Left lung (tissue), 10 donors: ENCODE data around the gene TAF8. TPM values are rescaled to one million over a fixed set of nuclear protein-coding genes. Genes with fewer than 3 reads are reported as not detected.

Experiments used
- ATAC-seq: fragments of 200-7000 bp; cut with Tn5 transposase; one replicate; pipeline ENCODE4 v1.9.1; 2020; ENCODE audit warnings: moderate library complexity
- DNase-seq, 4 donors: peaks; one replicate each; pipeline ENCODE4 v3.0.0-alpha.2; 2013 to 2020
- H3K27ac ChIP-seq, 2 donors: fragments of 200-600 bp; sonication (generic) in 1 of 2; one replicate each; pipeline versions ENCODE4 v1.5.0 to v1.8.0; 2020 to 2021
- H3K27me3 ChIP-seq, 2 donors: fragments of 200-600 bp; sonication (generic) in 1 of 2; one replicate each; pipeline versions ENCODE4 v1.5.0 to v1.8.0; 2020 to 2021
- H3K36me3 ChIP-seq, 2 donors: fragments of 200-600 bp; sonication (generic) in 1 of 2; one replicate each; pipeline versions ENCODE4 v1.5.0 to v1.8.0; 2020 to 2021
- H3K4me1 ChIP-seq, 2 donors: fragments of 200-600 bp; one replicate each; pipeline ENCODE4 v1.8.0; 2021
- H3K4me3 ChIP-seq, 2 donors: fragments of 200-600 bp; sonication (generic) in 1 of 2; one replicate each; pipeline versions ENCODE4 v1.5.0 to v1.8.0; 2020 to 2021; ENCODE audit warnings: mild to moderate bottlenecking in 1 of 2
- H3K9me3 ChIP-seq, 2 donors: fragments of 200-600 bp; sonication (generic) in 1 of 2; one replicate each; pipeline versions ENCODE4 v1.5.0 to v1.8.0; 2020 to 2021
- intact Hi-C, 2 donors: fragments of 100-400 bp; cut with DNase I; formaldehyde crosslinking; loops; one replicate each; pipeline versions ENCODE4 v1.11.2 to v1.14.2; 2022
- polyA plus RNA-seq, 6 donors: library from polyadenylated mRNA; unstranded; fragments of 120-200 nt; gene quantifications; one replicate each; pipeline ENCODE4 v1.2.1, GENCODE V29; 2013; ENCODE audit not compliant: insufficient read length in 6 of 6
- total RNA-seq, 2 donors: library from RNA; stranded (reverse); fragmentation: NEBNext Ultra II Directional; extraction: Animal tissue kit (Norgen Biotek cat#: 25700); gene quantifications; one replicate each; pipeline ENCODE4 v1.2.1, GENCODE V29; 2021
- TF ChIP-seq, protein P1 (sequence below), 2 donors: fragments of 200-600 bp; sonication (generic) in 1 of 2; IDR thresholded peaks; one replicate each; pipeline versions ENCODE4 v1.5.0 to v1.8.0; 2021; ENCODE audit warnings: antibody characterized with exemption in 2 of 2
- donor health status: DM: no; HTN: yes; CAD: no.
- donor health status: DM: no; HTN: no; CAD: no.

TAF8 gene
- total and polyA plus RNA-seq, 8 donors: 26.4 to 32.0 (median 27.9) TPM

DNA sequence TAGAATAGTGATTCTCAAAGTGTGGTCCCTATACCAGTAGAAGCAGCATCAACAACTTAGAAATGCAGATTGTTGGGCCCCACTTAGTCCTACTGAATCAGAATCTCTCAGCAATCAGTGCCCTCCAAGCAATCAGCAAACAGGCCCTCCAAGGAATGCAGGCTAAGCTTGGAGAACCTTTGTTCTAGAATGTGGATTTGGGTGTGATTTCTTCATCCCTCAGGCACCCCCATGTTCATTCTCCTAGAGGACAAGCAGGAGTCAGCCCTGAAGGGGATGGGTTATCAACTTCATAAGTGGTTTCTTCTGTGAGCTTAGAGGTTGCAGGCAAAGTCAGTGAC, 40.5 kb upstream of the TAF8 start:
- ATAC-seq: peak; percentile 32
- peak overlapping the region; percentile 42 to 54 for H3K27ac ChIP-seq
- intact Hi-C loops: no loop called here

DNA sequence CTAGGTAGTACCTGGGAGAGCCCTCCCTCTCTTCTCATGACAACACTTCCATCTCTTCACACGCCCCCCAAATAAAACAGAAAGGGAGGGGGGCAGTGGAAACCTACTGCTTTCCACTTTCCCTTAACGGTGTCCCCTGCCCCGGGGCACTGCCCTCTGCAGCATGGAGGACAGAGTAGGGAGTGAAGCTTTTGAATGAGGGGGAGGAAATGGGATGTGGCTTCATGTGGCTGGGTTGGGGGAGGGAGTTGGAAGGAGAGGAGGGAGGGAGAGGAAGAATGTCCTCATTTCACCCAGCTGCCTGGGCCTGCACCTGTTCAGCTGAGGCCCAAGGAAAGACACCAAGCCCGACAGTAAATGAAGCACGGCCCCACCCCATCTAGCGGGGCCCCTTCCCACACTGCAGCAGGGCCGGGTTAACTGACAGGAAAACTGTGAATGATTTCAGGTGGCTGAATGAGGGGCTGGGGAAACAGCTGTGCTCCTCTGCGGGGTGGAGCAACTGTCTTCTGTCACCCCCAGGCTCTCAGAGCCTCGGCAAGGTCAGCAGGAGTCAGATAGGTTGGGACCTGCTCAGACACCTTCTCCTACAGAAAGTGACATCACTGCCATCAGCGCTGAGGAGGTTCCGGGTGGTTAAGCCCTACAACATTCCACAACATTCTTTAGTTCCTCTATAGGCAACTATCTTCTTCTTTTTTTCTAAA, 40.0 kb upstream of the TAF8 start:
- Histone ChIP-seq H3K4me1 (peaks cover 16 to 46% of the 10 kb centered on the region in 2 donors), H3K27me3 (no peaks in the 10 kb centered on the region), H3K36me3 (no peaks in the 10 kb centered on the region), H3K9me3 (no peaks in the 10 kb centered on the region), H3K27ac (peak overlapping the region; percentile 42 to 54), H3K4me3 (no peak overlapping the region)
- TF ChIP-seq, protein P1, sequence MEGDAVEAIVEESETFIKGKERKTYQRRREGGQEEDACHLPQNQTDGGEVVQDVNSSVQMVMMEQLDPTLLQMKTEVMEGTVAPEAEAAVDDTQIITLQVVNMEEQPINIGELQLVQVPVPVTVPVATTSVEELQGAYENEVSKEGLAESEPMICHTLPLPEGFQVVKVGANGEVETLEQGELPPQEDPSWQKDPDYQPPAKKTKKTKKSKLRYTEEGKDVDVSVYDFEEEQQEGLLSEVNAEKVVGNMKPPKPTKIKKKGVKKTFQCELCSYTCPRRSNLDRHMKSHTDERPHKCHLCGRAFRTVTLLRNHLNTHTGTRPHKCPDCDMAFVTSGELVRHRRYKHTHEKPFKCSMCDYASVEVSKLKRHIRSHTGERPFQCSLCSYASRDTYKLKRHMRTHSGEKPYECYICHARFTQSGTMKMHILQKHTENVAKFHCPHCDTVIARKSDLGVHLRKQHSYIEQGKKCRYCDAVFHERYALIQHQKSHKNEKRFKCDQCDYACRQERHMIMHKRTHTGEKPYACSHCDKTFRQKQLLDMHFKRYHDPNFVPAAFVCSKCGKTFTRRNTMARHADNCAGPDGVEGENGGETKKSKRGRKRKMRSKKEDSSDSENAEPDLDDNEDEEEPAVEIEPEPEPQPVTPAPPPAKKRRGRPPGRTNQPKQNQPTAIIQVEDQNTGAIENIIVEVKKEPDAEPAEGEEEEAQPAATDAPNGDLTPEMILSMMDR (IDR thresholded peaks at IDR 0.05): no peak
- ATAC-seq (peak; percentile 74), DNase-seq (no peak)
- intact Hi-C loops: no loop called here

More for the DNA sequence above, 40.5 kb upstream of the TAF8 start:
- H3K4me1 ChIP-seq: peaks cover 16 to 46% of the 10 kb centered on the region in 2 donors
- H3K4me3 ChIP-seq: no peak overlapping the region
- no peaks in the 10 kb centered on the region for H3K27me3 ChIP-seq
- H3K9me3 ChIP-seq: no peaks in the 10 kb centered on the region
- no peak for DNase-seq
- TF ChIP-seq, protein P1 (IDR thresholded peaks at IDR 0.05): no peak
- H3K36me3 ChIP-seq: no peaks in the 10 kb centered on the region

DNA sequence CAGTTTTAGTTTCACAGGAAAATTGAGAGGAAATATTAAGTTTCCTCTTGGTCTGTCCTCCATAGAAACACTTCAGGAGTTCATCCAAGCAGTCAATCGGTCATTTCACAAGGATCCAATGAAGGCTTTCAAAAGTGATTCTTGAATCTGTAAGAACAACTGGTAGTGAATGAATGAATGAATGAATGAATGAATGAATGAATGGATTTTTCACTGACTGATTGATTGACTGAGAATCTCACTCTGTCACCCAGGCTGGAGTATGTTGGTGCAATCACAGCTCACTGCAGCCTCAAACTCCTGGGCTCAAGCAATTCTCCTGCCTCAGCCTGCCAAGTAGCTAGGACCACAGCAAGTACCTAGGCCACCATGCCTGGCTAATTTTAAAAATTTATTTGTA, 39.4 kb upstream of the TAF8 start:
- H3K27me3 ChIP-seq: no peaks in the 10 kb centered on the region
- no peaks in the 10 kb centered on the region for H3K9me3 ChIP-seq
- peak overlapping the region; percentile 42 to 54 for H3K27ac ChIP-seq
- H3K4me3 ChIP-seq: no peak overlapping the region
- peaks cover 16 to 46% of the 10 kb centered on the region in 2 donors for H3K4me1 ChIP-seq
- TF ChIP-seq, protein P1 (IDR thresholded peaks at IDR 0.05): no peak
- intact Hi-C loops: no loop called here
- ATAC-seq: no peak
- DNase-seq: no peak
- H3K36me3 ChIP-seq: no peaks in the 10 kb centered on the region

DNA sequence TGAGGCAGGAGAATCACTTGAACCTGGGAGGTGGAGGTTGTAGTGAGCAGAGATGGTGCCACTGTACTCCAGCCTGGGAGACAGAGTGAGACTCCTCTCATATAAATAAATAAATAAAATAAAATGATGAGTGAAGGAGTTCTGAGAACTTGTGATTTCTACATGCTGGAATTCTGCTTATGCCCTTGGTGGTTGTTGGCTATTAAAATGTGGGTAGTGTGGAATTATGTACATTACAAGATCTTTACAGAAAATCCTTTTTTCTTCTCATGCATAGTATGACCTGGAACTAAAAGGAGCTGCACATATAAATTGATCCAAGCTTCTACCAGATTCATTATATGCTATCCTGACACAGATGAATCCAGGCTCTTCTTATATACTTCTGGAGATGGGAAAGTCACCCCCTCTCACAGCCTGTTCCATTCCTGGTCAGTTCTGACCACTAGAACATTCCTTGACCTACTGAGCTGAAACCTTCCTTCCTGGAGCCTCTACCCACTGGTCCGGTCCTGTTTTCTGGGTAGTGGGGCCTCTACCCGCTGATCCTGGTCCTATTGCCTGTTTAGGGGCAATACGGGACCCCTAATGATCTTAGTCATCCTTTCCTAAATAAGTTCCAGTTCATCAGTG, 37.7 kb upstream of the TAF8 start:
- H3K36me3 ChIP-seq: no peaks in the 10 kb centered on the region
- no peaks in the 10 kb centered on the region for H3K9me3 ChIP-seq
- intact Hi-C loops: no loop called here
- ATAC-seq (no peak), DNase-seq (no peak)
- peaks cover 10 to 50% of the 10 kb centered on the region in 2 donors for H3K4me1 ChIP-seq
- TF ChIP-seq, protein P1 (IDR thresholded peaks at IDR 0.05): no peak
- H3K27ac ChIP-seq: no peak overlapping the region
- H3K4me3 ChIP-seq: no peak overlapping the region
- no peaks in the 10 kb centered on the region for H3K27me3 ChIP-seq

DNA sequence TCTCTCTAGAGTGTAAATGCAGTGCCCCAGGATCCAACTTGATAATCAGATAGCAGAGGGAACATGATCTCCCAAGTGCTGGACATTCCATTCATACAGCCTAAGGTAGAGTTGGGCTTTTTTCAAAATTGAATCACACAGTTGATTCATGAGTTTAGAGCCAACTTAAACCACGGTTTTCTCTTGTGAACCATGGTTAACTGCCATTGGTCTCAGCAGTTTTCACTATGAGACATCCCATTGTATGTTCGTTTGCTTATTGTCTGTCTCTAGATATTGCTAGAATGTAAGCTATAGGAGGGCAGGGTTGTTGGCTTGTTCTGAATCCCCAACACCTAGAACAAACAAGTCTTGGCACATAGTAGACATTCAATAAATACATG, 37.2 kb upstream of the TAF8 start:
- ATAC-seq: no peak
- Histone ChIP-seq H3K27me3 (no peaks in the 10 kb centered on the region), H3K27ac (no peak overlapping the region), H3K4me1 (peaks cover 5 to 48% of the 10 kb centered on the region in 2 donors), H3K36me3 (no peaks in the 10 kb centered on the region), H3K9me3 (no peaks in the 10 kb centered on the region), H3K4me3 (no peak overlapping the region)
- TF ChIP-seq, protein P1 (IDR thresholded peaks at IDR 0.05): no peak
- DNase-seq: no peak
- intact Hi-C loops: no loop called here
